HTR-8/SVneo (cell line): ENCODE measurements around the gene SCNN1A.

ENCODE experiments used
- DNase-seq: peaks from one replicate; pipeline ENCODE4 v3.0.0; 2011; ENCODE audit warnings: low spot score, mixed read lengths; ENCODE audit not compliant: insufficient read length
- FAIRE-seq: peaks from 2 replicates; lab custom pipeline; 2011; peaks lifted over from hg19 to GRCh38; lab: Jason Lieb, UNC

The SCNN1A gene

GRCh38 chr12:6369916-6370575 is 5.3 kb downstream of the SCNN1A start:
- no peak for FAIRE-seq
- DNase-seq = no peak

DNA sequence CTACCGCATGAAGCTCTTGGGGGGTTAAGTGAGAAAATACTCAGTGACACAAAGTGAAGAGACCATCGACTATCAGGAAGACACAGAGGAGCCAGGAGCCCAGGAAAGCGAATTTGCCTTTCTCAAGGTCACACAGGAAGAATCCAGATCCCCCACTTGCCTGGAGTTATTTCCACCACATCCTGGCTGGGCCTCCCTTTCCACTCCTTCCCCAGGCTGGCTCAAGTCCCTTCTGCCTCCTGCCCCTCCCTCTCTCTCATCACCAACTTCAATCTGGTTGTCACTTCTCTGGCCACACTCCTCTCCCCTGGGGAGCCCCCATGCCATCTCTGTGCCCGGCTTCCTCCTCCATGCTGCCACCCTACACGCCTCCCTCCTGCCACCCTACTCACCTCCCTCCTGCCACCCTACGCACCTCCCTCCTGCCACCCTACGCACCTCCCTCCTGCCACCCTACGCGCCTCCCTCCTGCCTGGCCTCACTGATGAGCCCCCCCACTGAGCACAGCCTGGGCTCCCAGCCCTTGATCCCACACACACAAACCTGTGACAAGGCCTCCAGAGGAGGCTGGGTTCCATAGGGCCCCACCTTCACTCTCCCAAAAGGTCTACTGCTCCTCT is 6.3 kb downstream of the SCNN1A start:
- peak; percentile 69 for FAIRE-seq
- no peak for DNase-seq

DNA sequence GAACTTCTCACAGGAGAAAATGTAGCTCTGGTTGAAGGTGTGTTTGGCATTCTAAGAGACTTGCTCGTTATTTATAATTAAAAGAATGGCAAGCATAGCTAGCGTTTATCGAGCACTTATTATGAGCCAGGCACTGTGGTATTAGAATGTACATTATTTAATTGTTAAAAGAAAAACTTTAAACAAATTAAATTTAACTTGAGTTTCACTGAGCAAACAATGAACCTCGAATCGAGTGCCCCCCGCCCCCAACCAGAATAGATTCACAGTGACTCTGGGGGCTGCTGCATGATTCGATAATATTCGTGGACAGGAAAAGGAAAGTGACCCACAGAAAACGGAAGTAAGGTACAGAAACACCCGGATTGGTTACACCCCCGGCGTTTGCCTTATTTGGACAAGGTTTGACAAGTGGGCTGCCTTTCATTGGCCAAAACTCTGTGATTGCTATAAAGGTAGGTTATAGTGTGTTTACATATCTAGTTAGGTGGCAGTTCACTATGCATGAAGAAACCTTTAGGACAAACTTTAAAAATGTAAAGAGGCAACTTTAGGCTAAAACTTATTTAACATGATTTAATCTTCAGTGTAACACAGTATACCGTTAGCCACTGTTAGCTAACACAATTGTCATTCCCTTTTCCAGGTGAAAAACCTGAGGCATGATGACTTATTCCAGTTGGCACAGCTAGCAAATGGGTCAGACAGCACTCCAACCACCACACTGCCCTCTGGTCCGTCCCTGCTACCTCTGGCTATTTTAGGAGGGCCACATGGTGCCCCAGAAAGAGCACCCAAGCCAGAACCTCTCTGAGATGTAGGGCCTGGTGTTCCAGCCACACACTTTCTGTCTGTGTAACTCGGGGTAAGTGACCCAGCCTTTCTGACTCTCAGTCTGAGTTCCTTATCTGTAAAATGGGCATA is 7.1 kb downstream of the SCNN1A start:
- no peak for DNase-seq
- FAIRE-seq = peak; percentile 36

GRCh38 chr12:6367065-6367968 is 8.0 kb downstream of the SCNN1A start:
- no peak for DNase-seq
- FAIRE-seq = peak; percentile 91

DNA sequence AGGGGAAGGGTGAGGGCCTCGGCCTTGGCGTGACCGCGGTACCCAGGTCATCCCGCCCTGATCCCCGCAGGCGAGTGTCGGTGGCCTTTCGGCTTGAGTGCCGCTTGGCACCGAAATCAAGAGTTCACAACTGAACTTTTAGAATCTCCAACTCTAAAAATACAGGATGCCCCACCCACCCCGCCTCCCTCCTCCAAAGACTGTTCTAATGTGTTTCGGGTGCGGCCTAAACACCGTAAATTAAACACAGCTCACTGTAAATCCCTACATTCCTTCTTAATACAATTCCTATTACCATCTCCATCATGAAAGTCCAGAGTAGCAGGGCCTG is 11.4 kb downstream of the SCNN1A start:
- no peak for DNase-seq
- FAIRE-seq = peak; percentile 16

DNA sequence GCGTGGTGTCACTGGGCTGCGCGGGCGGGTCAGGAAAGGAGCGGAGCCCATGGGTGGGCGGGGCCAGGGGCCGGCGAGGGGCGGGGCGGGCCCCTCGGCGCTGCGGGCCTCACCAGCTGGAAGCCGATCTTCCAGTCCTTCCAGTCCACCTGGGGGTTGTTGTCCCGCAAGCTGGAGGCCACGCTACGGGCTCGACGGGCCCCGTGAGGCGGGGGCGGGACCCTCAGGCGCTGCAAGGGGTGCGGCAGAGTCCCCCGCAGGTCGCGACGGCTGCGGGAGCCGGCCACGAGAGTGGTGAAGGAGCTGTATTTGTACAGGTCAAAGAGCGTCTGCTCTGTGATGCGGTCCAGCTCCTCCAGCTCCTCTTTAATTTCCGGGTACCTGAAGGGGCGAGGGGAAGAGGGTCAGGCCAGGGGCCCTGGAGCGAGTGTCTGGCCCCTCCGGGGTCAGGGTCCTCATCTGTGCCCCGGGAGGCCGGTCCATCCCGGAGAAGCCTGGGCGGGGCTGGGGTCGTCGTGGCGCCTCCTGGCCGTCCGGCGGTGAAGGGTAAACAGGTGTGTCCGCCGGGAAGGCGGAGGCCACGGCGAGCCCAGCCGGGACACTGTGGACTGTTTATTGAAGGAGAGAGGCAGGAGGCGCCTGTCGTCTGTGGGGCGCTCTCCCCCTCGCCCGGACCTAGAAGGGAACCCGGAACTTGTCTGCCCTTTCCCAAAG is 11.9 kb downstream of the SCNN1A start:
- FAIRE-seq (no peak), DNase-seq (no peak)

DNA sequence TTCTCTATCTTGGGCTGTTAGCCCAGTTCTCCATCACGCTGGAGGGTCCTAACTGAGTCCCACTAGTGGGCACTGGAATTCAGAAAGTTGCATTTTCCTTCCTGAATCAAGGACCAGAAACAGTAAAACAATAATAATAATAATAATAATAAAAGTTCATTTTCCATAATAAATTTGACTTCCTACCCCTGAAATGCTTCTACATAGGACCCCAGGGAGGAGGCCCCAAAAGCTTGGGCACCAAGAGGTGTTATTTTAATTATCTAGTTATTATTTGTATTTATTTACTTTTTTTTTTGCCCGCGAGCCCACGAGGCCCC is 12.4 kb downstream of the SCNN1A start:
- no peak for FAIRE-seq
- no peak for DNase-seq

GRCh38 chr12:6362403-6362802 is 13.0 kb downstream of the SCNN1A start:
- FAIRE-seq = no peak

DNA sequence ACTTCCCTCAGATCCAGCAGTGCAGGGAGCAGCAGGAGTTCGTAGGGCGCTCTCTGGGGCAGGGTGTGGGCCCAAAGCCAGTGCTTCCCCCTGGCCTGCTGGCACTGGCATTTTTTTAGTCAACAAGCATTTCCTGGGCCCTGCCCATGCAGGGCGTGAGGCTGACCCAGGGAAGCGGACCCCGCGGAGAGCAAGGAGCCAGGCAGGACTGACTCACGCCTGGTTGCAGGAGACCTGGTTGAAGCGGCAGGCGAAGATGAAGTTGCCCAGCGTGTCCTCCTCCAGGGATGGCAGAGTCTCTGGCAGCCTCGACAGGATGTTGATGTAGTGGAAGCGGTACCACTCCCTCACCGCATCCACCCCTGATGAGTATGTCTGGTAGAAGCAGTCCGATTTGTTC is 13.5 kb downstream of the SCNN1A start:
- peak; percentile 72 for FAIRE-seq

More at GRCh38 chr12:6362403-6362802, 13.0 kb downstream of the SCNN1A start:
- DNase-seq = no peak

DNA sequence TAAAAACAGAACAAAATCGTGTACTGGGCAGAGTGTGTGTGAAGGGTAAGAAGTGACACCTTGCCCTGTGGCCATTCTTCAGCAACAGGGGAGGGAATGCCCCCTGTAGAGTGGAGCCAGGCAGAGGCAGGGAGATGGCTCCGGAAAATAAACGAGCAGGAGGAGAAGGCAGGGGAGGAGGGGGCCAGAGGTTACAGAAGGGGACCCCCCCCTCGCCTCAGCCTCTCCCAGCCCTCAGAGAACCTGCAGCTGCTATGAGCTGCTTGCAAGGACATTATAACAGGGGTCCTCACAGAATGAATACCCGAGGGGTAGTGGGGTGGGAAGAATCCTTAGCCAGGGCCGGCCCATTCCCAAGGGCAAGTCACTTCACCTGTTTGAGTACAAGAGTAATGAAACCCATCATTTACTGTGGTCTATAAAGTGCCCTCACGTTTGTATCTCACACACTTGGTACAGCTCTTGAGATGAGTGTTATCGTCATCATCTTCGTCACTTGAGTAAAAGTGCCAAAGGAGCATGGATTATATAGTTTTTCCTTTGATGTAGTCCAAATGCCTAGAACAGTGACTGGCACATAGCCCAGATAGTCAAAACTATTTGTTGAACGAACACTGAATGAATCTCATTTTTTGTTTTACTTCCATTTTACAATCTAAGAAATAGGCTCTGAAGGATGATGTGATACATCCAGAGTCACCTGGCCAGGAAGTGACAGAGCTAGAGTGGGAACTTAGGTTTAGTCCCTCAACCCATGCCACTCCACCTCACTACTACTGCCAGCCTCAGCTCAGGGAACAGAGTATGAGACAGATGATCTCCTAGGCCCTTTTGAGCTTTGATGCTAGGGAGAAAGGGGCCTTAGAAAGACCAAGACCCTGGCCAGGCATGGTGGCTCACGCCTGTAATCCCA is 14.5 kb downstream of the SCNN1A start:
- DNase-seq (no peak), FAIRE-seq (peak; percentile 79)

More for the DNA sequence above, 13.5 kb downstream of the SCNN1A start:
- DNase-seq = no peak

GRCh38 chr12:6360080-6360571 is 15.2 kb downstream of the SCNN1A start:
- FAIRE-seq (peak; percentile 70), DNase-seq (no peak)

DNA sequence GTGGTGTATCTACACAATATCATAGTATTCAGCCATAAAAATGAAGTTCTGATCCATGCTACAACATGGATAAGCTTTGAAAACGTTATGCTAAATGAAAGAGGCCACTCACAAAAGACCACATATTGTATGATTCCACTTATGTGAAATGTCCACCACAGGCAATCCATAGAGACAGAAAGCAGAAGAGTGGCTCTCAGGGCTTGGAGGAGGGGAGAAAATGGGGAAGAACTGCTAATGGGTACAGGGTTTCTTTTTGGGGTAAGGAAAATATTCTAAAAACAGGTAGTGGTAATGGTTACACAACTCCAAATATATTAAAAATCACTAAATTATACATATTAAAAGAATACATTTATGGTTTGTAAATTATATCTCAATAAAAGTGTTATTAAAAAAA is 16.5 kb downstream of the SCNN1A start:
- no peak for FAIRE-seq
- DNase-seq = no peak

- no peak for DNase-seq
- FAIRE-seq = no peak
These were observed 19.0 kb downstream of the SCNN1A start for GRCh38 chr12:6356374-6356820.

DNA sequence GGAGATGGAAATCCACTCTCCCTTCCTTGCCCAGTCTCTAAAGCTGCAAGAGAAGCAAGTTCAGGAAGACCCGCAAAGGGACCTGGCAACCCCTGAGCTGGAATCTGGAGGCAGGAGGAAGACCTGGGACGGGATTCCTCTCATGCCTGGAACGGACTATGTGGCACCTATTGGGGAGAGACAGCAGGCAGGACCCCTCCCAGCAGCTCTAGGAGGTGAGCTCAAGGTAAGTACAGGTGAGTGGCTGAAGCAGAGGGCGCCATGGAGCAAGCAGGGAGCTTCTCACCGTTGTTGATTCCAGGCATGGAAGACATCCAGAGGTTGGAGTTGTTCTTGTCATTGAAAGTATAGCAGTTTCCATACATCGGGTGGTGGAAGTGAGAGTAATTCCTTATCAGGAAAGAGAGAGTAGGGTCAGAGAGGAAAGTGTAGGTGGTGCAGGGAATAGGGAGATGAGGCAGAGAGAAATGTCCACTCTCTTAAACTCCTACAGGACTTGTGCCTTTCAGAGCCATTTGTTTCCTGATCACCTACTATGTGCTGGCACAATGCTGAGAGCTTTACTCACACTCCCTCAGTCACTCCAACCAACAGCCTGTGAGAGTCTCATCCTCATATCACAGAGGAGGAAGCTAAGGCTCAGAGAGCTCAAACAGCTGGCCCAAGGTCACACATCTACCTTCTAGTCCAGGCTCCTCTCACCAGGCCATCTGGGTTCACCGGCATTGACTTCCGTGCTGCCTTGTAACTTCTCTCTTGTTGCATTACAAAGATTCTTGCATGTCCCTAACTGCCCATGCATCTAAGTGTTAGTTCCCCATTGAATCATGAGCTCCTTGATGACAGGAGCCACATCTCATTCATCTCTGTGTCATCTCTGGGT is 19.6 kb downstream of the SCNN1A start:
- FAIRE-seq (peak; percentile 59), DNase-seq (no peak)

GRCh38 chr12:6354495-6355393 is 20.6 kb downstream of the SCNN1A start:
- FAIRE-seq = peak; percentile 65

More at GRCh38 chr12:6354495-6355393, 20.6 kb downstream of the SCNN1A start:
- DNase-seq = no peak
